Stomach (tissue), 9 donors: ENCODE results near the gene ENO3. TPM values are rescaled to one million over a fixed set of nuclear protein-coding genes. Genes with fewer than 3 reads are reported as not detected.
"Not testable (repeated sequence)": the region's sequence is repeated elsewhere in the genome, so short reads cannot be mapped to it uniquely, and the experiment has no call there.

Experiments used
- DNase-seq, 2 donors: peaks; one replicate each; pipeline versions ENCODE4 v3.0.0 to v3.0.0-alpha.2; 2013 to 2019
- H3K27ac ChIP-seq, 5 donors: fragments of 200-600 bp in 4 of 5; sonication (generic) in 4 of 5; one replicate each; pipeline ENCODE4 v1.5.1; 2013 to 2019; ENCODE audit warnings: mild to moderate bottlenecking in 1 of 5, moderate library complexity in 1 of 5
- H3K27me3 ChIP-seq, 3 donors: fragments of 200-600 bp; sonication (generic); one replicate each; pipeline ENCODE4 v1.5.1; 2017 to 2019; ENCODE audit warnings: mixed run types in 1 of 3
- H3K36me3 ChIP-seq, 4 donors: fragments of 200-600 bp; sonication (generic); 1 replicate in 3 of 4; 2 replicates in 1 of 4; pipeline ENCODE4 v1.5.1; 2016 to 2019
- H3K4me1 ChIP-seq, 4 donors: fragments of 200-600 bp; sonication (generic); one replicate each; pipeline ENCODE4 v1.5.1; 2016 to 2019
- H3K4me3 ChIP-seq, 4 donors: fragments of 200-600 bp; sonication (generic) in 3 of 4; one replicate each; pipeline ENCODE4 v1.5.1; 2016 to 2019; ENCODE audit warnings: mild to moderate bottlenecking in 1 of 4
- H3K9me3 ChIP-seq, 4 donors: fragments of 200-600 bp; sonication (generic); one replicate each; pipeline ENCODE4 v1.5.1; 2016 to 2019
- CTCF ChIP-seq, 7 experiments: fragments of 450-650 bp in 4 of 7; fragments of 200-600 bp in 3 of 7; sonication (generic) in 3 of 7; IDR thresholded peaks; one replicate each; pipeline ENCODE4 v1.5.1; 2016 to 2019; ENCODE audit warnings: antibody characterized with exemption in 7 of 7, control low read depth in 2 of 7, mild to moderate bottlenecking in 1 of 7
- EP300 ChIP-seq: sonication (generic); formaldehyde crosslinking; IDR thresholded peaks from one replicate; pipeline ENCODE4 v1.6.1; 2017; ENCODE audit warnings: antibody characterized with exemption
- POLR2A ChIP-seq, 4 donors: fragments of 450-650 bp; IDR thresholded peaks; one replicate each; pipeline ENCODE4 v1.6.1; 2016; ENCODE audit warnings: antibody characterized with exemption in 4 of 4, control low read depth in 2 of 4, mild to moderate bottlenecking in 1 of 4, moderate library complexity in 1 of 4
- POLR2AphosphoS5 ChIP-seq, 3 donors: sonication (generic); formaldehyde crosslinking; IDR thresholded peaks; one replicate each; pipeline ENCODE4 v1.6.1; 2016; ENCODE audit warnings: antibody characterized with exemption in 3 of 3
- WGBS, 5 donors: extraction: QIAGEN DNeasy Blood & Tissue Kit in 3 of 5; methylation state at CpG; one replicate each; pipeline versions ENCODE4 v1.1.5 to v1.1.7; 2013 to 2018; 5-methylcytosine and 5-hydroxymethylcytosine counted together
- intact Hi-C: fragments of 100-400 bp; cut with DNase I; formaldehyde crosslinking; loops from one replicate; pipeline ENCODE4 v1.15.1; 2023; ENCODE audit warnings: low total_unique reads
- polyA plus RNA-seq, 3 donors: library from polyadenylated mRNA; stranded (reverse); fragments of 200-250 nt; gene quantifications; one replicate each; pipeline ENCODE4 v1.2.3, GENCODE V29; 2013
- total RNA-seq, 5 donors: library from RNA; depleted of rRNA; stranded (reverse); fragments of >200 nt; gene quantifications; one replicate each; pipeline versions ENCODE4 v1.1.0 to v1.2.3, GENCODE V29; 2014 to 2016
- donor health status: healthy with polysubstance abuse.
- donor health status: Bipolar disorder and iron deficiency.
- donor health status: healthy.

ENO3 gene
- total and polyA plus RNA-seq, 8 donors, result 1.8 to 12.1 (median 9.3) TPM; not detected in 1

GRCh38 chr17:4903051-4903818, 47.7 kb upstream of the ENO3 start, which contains the start of gene CHRNE:
CHRNE (minus strand) TSS chr17:4903098; CDS start chr17:4903063, 35 bp downstream.
- intact Hi-C loops, result loop anchor here (10.0 kb wide), 1 partner anchor 72 kb away; no protein-coding TSS in a partner anchor
- 8 to 17% (median 11%) methylated on average over 9 to 10 of the region's 10 CpGs for WGBS, 5 donors

GRCh38 chr17:4906642-4907041, 44.3 kb upstream of the ENO3 start:
- not testable (repeated sequence) for DNase-seq, H3K36me3 ChIP-seq, H3K4me3 ChIP-seq, H3K9me3 ChIP-seq, H3K27ac ChIP-seq
- H3K4me1 ChIP-seq, result peaks cover 9 to 34% (median 25%) of the 10 kb centered on the region in 4 donors
- peaks cover 0 to 10% (median 0%) of the 10 kb centered on the region in 3 donors for H3K27me3 ChIP-seq
- intact Hi-C loops, result loop anchor here (10.0 kb wide), 1 partner anchor 68 kb away; no protein-coding TSS in a partner anchor

More at GRCh38 chr17:4903051-4903818, 47.7 kb upstream of the ENO3 start, which contains the start of gene CHRNE:
- Histone ChIP-seq H3K36me3 (no peaks in the 10 kb centered on the region), H3K9me3 (no peaks in the 10 kb centered on the region), H3K27ac (peak within 1 kb of the TSS in 4 of 5 donors; percentile 24 to 71 (median 46)), H3K4me3 (no peak within 1 kb of the TSS), H3K4me1 (peaks cover 20 to 52% (median 44%) of the 10 kb centered on the region in 4 donors), H3K27me3 (peaks cover 0 to 42% (median 0%) of the 10 kb centered on the region in 3 donors)
- peak in 5 of 7 experiments; percentile 61 to 80 (median 73) for TF ChIP-seq CTCF (IDR thresholded peaks at IDR 0.05)
- no peak for TF ChIP-seq POLR2A (IDR thresholded peaks at IDR 0.05)
- TF ChIP-seq POLR2AphosphoS5 (IDR thresholded peaks at IDR 0.05), result peak in 1 of 3 donors; percentile 43
- TF ChIP-seq EP300, result no peak
- peak; percentile 88 to 94 for DNase-seq

DNA sequence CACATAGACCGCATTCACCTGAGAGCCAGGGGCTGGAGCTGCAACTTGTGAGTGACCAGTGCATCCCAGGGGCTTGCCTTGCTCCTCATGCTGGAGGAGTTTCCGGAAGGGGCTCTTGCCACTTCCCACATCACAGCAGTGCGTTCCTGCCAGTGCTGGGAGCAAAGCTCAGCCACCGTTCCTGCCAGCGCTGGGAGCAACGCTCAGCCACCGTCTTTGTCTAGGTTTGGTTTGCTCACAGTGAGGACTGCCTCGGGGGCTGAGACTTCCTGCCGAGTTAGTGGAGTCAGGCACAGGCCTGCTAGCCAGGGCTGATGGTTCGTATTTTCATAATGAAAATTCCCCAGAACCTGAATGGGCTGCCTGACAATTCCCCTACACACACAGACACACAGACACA, 42.6 kb upstream of the ENO3 start:
- no peaks in the 10 kb centered on the region for H3K36me3 ChIP-seq
- no peak overlapping the region for H3K4me3 ChIP-seq
- peaks cover 9 to 18% (median 15%) of the 10 kb centered on the region in 4 donors for H3K4me1 ChIP-seq
- intact Hi-C loops, result loop anchor here (10.0 kb wide), 1 partner anchor 66 kb away; no protein-coding TSS in a partner anchor
- peak overlapping the region in 2 of 5 donors; percentile 23 to 43 for H3K27ac ChIP-seq
- TF ChIP-seq POLR2AphosphoS5 (IDR thresholded peaks at IDR 0.05) (no peak), CTCF (IDR thresholded peaks at IDR 0.05) (no peak), EP300 (no peak), POLR2A (IDR thresholded peaks at IDR 0.05) (no peak)
- DNase-seq, result no peak
- no peaks in the 10 kb centered on the region for H3K9me3 ChIP-seq
- peaks cover 0 to 8% (median 0%) of the 10 kb centered on the region in 3 donors for H3K27me3 ChIP-seq
- 32 to 54% (median 49%) methylated on average over 10 of the region's 10 CpGs for WGBS, 5 donors

DNA sequence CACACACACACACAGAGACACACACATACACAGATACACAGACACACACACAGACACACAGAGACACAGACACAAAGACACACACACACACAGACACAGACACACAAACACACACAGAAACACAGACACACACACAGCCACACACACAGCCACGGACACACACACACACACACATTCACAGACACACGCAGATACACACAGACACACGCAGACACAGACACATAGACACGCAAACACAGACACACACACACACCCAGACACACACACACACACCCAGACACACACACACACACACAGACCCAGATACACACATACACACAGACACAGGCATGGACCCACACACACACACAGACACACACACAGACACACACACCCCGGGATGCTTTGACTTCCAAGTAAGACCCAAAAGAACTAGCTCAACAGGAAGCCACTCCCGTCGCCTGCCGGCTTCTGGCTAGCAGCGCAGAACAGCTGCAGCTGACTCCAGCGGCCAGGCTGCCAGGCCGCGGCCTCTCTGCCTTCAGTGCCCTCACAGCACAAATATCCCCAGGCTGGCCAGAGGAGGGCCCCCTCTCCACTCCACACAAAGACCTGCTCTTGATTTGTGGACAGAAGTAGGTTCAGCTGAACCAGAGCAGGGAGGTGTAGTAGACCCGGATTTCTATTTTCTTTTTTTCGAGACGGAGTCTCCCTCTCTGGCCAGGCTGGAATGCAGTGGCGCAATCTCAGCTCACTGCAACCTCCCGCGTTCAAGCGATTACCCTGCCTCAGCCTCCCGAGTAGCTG, 42.0 kb upstream of the ENO3 start:
- H3K4me3 ChIP-seq, result no peak overlapping the region
- intact Hi-C loops, result loop anchor here (10.0 kb wide), 1 partner anchor 66 kb away; no protein-coding TSS in a partner anchor
- 12 to 19% (median 16%) methylated on average over 17 to 20 of the region's 20 CpGs for WGBS, 5 donors

More for the DNA sequence above, 42.0 kb upstream of the ENO3 start:
- TF ChIP-seq POLR2A (IDR thresholded peaks at IDR 0.05) (no peak), POLR2AphosphoS5 (IDR thresholded peaks at IDR 0.05) (peak in 2 of 3 donors; percentile 59 to 76), CTCF (IDR thresholded peaks at IDR 0.05) (peak in 5 of 7 experiments; percentile 70 to 90 (median 85)), EP300 (no peak)
- DNase-seq, result peak; percentile 92 to 95
- H3K4me1 ChIP-seq, result peaks cover 8 to 13% (median 9%) of the 10 kb centered on the region in 4 donors
- peaks cover 0 to 5% (median 0%) of the 10 kb centered on the region in 3 donors for H3K27me3 ChIP-seq
- peak overlapping the region; percentile 24 to 64 (median 45) for H3K27ac ChIP-seq
- H3K36me3 ChIP-seq, result no peaks in the 10 kb centered on the region
- H3K9me3 ChIP-seq, result no peaks in the 10 kb centered on the region
